Immature natural killer cell (primary cell): Measurements from ENCODE around the gene FBXO41. TPM values are rescaled to one million over a fixed set of nuclear protein-coding genes. Genes with fewer than 3 reads are reported as not detected.

Experiments used
- DNase-seq, 3 donors: peaks; one replicate each; pipeline ENCODE4 v3.0.0; 2022; ENCODE audit warnings: mixed read lengths in 1 of 3
- H3K27ac Mint-ChIP-seq, 6 donors: one replicate each; pipeline ENCODE4 v1.8.0; 2020; ENCODE audit warnings: mixed read lengths in 6 of 6, mild to moderate bottlenecking in 5 of 6, inconsistent platforms in 4 of 6, moderate library complexity in 3 of 6
- H3K27me3 Mint-ChIP-seq, 3 donors: one replicate each; pipeline ENCODE4 v1.8.0; 2020 to 2021; ENCODE audit warnings: low read depth in 3 of 3, mild to moderate bottlenecking in 3 of 3, mixed read lengths in 3 of 3, moderate library complexity in 3 of 3, inconsistent platforms in 1 of 3
- H3K36me3 Mint-ChIP-seq, 3 donors: one replicate each; pipeline ENCODE4 v1.8.0; 2020; ENCODE audit warnings: mixed read lengths in 3 of 3, inconsistent platforms in 2 of 3, mild to moderate bottlenecking in 2 of 3
- H3K4me1 Mint-ChIP-seq, 2 donors: one replicate each; pipeline ENCODE4 v1.8.0; 2020; ENCODE audit warnings: inconsistent platforms in 2 of 2, mild to moderate bottlenecking in 2 of 2, mixed read lengths in 2 of 2, moderate library complexity in 1 of 2
- H3K4me3 Mint-ChIP-seq, 5 donors: one replicate each; pipeline ENCODE4 v1.8.0; 2020; ENCODE audit warnings: mild to moderate bottlenecking in 5 of 5, mixed read lengths in 5 of 5, inconsistent platforms in 3 of 5, moderate library complexity in 3 of 5
- H3K9me3 Mint-ChIP-seq, 6 donors: one replicate each; pipeline ENCODE4 v1.8.0; 2020; ENCODE audit warnings: mild to moderate bottlenecking in 6 of 6, mixed read lengths in 6 of 6, inconsistent platforms in 4 of 6, moderate library complexity in 3 of 6
- polyA plus RNA-seq, 3 donors: library from polyadenylated mRNA; unstranded; fragments of 300-500 nt; fragmentation: Illumina TruSeq; gene quantifications; one replicate each; pipeline ENCODE4 v1.2.3, GENCODE V29; 2021

FBXO41 gene
- polyA plus RNA-seq, 3 donors from 2014 or later = 0.40 to 1.2 TPM; not detected in 1

GRCh38 chr2:73293534-73294171 is 9.4 kb upstream of the FBXO41 start, which contains the start of gene EGR4:
Gene EGR4 (minus strand): TSS chr2:73293548. CDS start chr2:73293317, 231 bp downstream.
- Mint-ChIP-seq H3K9me3 (peaks cover 0 to 2% (median 0%) of the 10 kb centered on the region in 6 donors), H3K27ac (peak within 1 kb of the TSS in 1 of 6 donors; percentile 46), H3K4me1 (peaks cover 10 to 16% of the 10 kb centered on the region in 2 donors), H3K27me3 (peaks cover 20 to 43% (median 23%) of the 10 kb centered on the region in 3 donors), H3K4me3 (peak within 1 kb of the TSS; percentile 65 to 76 (median 72)), H3K36me3 (no peaks in the 10 kb centered on the region)
- DNase-seq = peak; percentile 86 to 90 (median 87)

- Mint-ChIP-seq H3K27me3 (peaks cover 23 to 48% (median 24%) of the 10 kb centered on the region in 3 donors), H3K4me1 (peaks cover 10 to 16% of the 10 kb centered on the region in 2 donors), H3K4me3 (peak overlapping the region; percentile 65 to 76 (median 69)), H3K9me3 (peaks cover 0 to 2% (median 0%) of the 10 kb centered on the region in 6 donors), H3K27ac (peak overlapping the region in 1 of 6 donors; percentile 46), H3K36me3 (no peaks in the 10 kb centered on the region)
- no peak for DNase-seq
Observed at GRCh38 chr2:73292906-73293533, 8.7 kb upstream of the FBXO41 start.

- no peak for DNase-seq
- Mint-ChIP-seq H3K36me3 (no peaks in the 10 kb centered on the region), H3K27ac (no peak overlapping the region), H3K9me3 (no peaks in the 10 kb centered on the region), H3K4me1 (peaks cover 10 to 16% of the 10 kb centered on the region in 2 donors), H3K27me3 (peaks cover 23 to 49% (median 24%) of the 10 kb centered on the region in 3 donors), H3K4me3 (peak overlapping the region; percentile 47 to 70 (median 68))
Observed at GRCh38 chr2:73292316-73292905, 8.1 kb upstream of the FBXO41 start.

- Mint-ChIP-seq H3K27ac (peak overlapping the region in 1 of 6 donors; percentile 69), H3K9me3 (no peaks in the 10 kb centered on the region), H3K36me3 (no peaks in the 10 kb centered on the region), H3K4me3 (peak overlapping the region in 3 of 5 donors; percentile 67 to 79 (median 77)), H3K27me3 (peaks cover 20 to 48% (median 21%) of the 10 kb centered on the region in 3 donors), H3K4me1 (peaks cover 10 to 16% of the 10 kb centered on the region in 2 donors)
- no peak for DNase-seq
Observed at GRCh38 chr2:73291461-73292315, 7.4 kb upstream of the FBXO41 start.

GRCh38 chr2:73291093-73291460 is 6.8 kb upstream of the FBXO41 start:
- H3K27ac Mint-ChIP-seq = peak overlapping the region in 1 of 6 donors; percentile 69
- peak overlapping the region; percentile 54 to 79 (median 66) for H3K4me3 Mint-ChIP-seq
- no peaks in the 10 kb centered on the region for H3K9me3 Mint-ChIP-seq
- no peaks in the 10 kb centered on the region for H3K36me3 Mint-ChIP-seq
- H3K4me1 Mint-ChIP-seq = peaks cover 11 to 17% of the 10 kb centered on the region in 2 donors
- H3K27me3 Mint-ChIP-seq = peaks cover 19 to 45% (median 20%) of the 10 kb centered on the region in 3 donors
- DNase-seq = peak; percentile 40 to 56 (median 45)

- no peaks in the 10 kb centered on the region for H3K36me3 Mint-ChIP-seq
- H3K9me3 Mint-ChIP-seq = no peaks in the 10 kb centered on the region
- H3K27ac Mint-ChIP-seq = no peak overlapping the region
- DNase-seq = peak in 2 of 3 donors; percentile 28 to 34
- peaks cover 18 to 37% (median 18%) of the 10 kb centered on the region in 3 donors for H3K27me3 Mint-ChIP-seq
- H3K4me3 Mint-ChIP-seq = peak overlapping the region in 1 of 5 donors; percentile 8
- H3K4me1 Mint-ChIP-seq = peaks cover 19 to 25% of the 10 kb centered on the region in 2 donors
Observed at GRCh38 chr2:73290049-73290839, 6.0 kb upstream of the FBXO41 start.

GRCh38 chr2:73289304-73289703 is 5.0 kb upstream of the FBXO41 start:
- H3K36me3 Mint-ChIP-seq = no peaks in the 10 kb centered on the region
- H3K4me1 Mint-ChIP-seq = peaks cover 25 to 31% of the 10 kb centered on the region in 2 donors
- H3K4me3 Mint-ChIP-seq = no peak overlapping the region
- H3K9me3 Mint-ChIP-seq = no peaks in the 10 kb centered on the region
- H3K27me3 Mint-ChIP-seq = peaks cover 11 to 34% (median 12%) of the 10 kb centered on the region in 3 donors
- no peak for DNase-seq
- no peak overlapping the region for H3K27ac Mint-ChIP-seq

GRCh38 chr2:73286134-73286655 is 1.9 kb upstream of the FBXO41 start:
- Mint-ChIP-seq H3K9me3 (no peaks in the 10 kb centered on the region), H3K27ac (no peak overlapping the region), H3K4me1 (peaks cover 25 to 26% of the 10 kb centered on the region in 2 donors), H3K36me3 (no peaks in the 10 kb centered on the region), H3K4me3 (peak overlapping the region; percentile 75 to 81 (median 78)), H3K27me3 (peaks cover 8 to 32% (median 11%) of the 10 kb centered on the region in 3 donors)
- no peak for DNase-seq

- Mint-ChIP-seq H3K4me3 (peak overlapping the region; percentile 75 to 81 (median 78)), H3K27me3 (peaks cover 0 to 23% (median 6%) of the 10 kb centered on the region in 3 donors), H3K4me1 (peaks cover 19% of the 10 kb centered on the region in 2 donors), H3K27ac (peak overlapping the region in 4 of 6 donors; percentile 41 to 72 (median 70)), H3K9me3 (no peaks in the 10 kb centered on the region), H3K36me3 (peaks cover 0 to 3% (median 0%) of the 10 kb centered on the region in 3 donors)
- DNase-seq = peak in 2 of 3 donors; percentile 15 to 21
Observed at GRCh38 chr2:73285159-73285739, 971 bp upstream of the FBXO41 start.

GRCh38 chr2:73283545-73284295 is 558 bp downstream of the FBXO41 start:
- no peaks in the 10 kb centered on the region for H3K9me3 Mint-ChIP-seq
- peak overlapping the region; percentile 79 to 85 (median 82) for H3K4me3 Mint-ChIP-seq
- DNase-seq = no peak
- H3K36me3 Mint-ChIP-seq = peaks cover 0 to 10% (median 4%) of the 10 kb centered on the region in 3 donors
- H3K4me1 Mint-ChIP-seq = peaks cover 19% of the 10 kb centered on the region in 2 donors
- H3K27ac Mint-ChIP-seq = peak overlapping the region in 3 of 6 donors; percentile 42 to 83 (median 46)
- peaks cover 0 to 10% (median 6%) of the 10 kb centered on the region in 3 donors for H3K27me3 Mint-ChIP-seq

GRCh38 chr2:73282924-73283544 is 1.2 kb downstream of the FBXO41 start:
- no peak for DNase-seq
- peak overlapping the region in 5 of 6 donors; percentile 13 to 83 (median 46) for H3K27ac Mint-ChIP-seq
- no peaks in the 10 kb centered on the region for H3K9me3 Mint-ChIP-seq
- H3K36me3 Mint-ChIP-seq = peaks cover 0 to 16% (median 4%) of the 10 kb centered on the region in 3 donors
- peaks cover 0 to 6% (median 4%) of the 10 kb centered on the region in 3 donors for H3K27me3 Mint-ChIP-seq
- H3K4me3 Mint-ChIP-seq = peak overlapping the region; percentile 79 to 85 (median 82)
- H3K4me1 Mint-ChIP-seq = peaks cover 19% of the 10 kb centered on the region in 2 donors
